Keratinocyte (primary cell): ENCODE measurements around the gene PYM1. TPM values are rescaled to one million over a fixed set of nuclear protein-coding genes. Genes with fewer than 3 reads are reported as not detected.

ENCODE experiments used
- DNase-seq: peaks from one replicate; pipeline ENCODE4 v3.0.0-alpha.2; 2011; ENCODE audit warnings: low read depth, missing footprints, low spot score
- FAIRE-seq: peaks from 2 replicates; lab custom pipeline; 2011; peaks lifted over from hg19 to GRCh38; lab: Jason Lieb, UNC
- H2AFZ ChIP-seq: 2 replicates; pipeline ENCODE4 v1.6.0; 2012; ENCODE audit warnings: low read length, control low read depth, inconsistent platforms; ENCODE audit not compliant: control insufficient read depth
- H3K27ac ChIP-seq: 2 replicates; pipeline ENCODE4 v1.5.1; 2011; ENCODE audit warnings: low read length; ENCODE audit not compliant: control insufficient read depth, insufficient read depth
- H3K27me3 ChIP-seq: 3 replicates; pipeline ENCODE4 v1.6.0; 2011; ENCODE audit warnings: low read length; ENCODE audit not compliant: control insufficient read depth, insufficient read depth; ENCODE audit errors: extremely low read depth
- H3K36me3 ChIP-seq, 2 experiments: 2 replicates in 1 of 2; 3 replicates in 1 of 2; pipeline ENCODE4 v1.5.1; 2011; ENCODE audit warnings: low read length in 2 of 2, mild to moderate bottlenecking in 1 of 2; ENCODE audit not compliant: control insufficient read depth in 2 of 2, insufficient read depth in 2 of 2; ENCODE audit errors: extremely low read depth in 1 of 2
- H3K4me1 ChIP-seq: 3 replicates; pipeline ENCODE4 v1.5.1; 2011; ENCODE audit warnings: low read length; ENCODE audit not compliant: control insufficient read depth, insufficient read depth; ENCODE audit errors: extremely low read depth
- H3K4me2 ChIP-seq: 3 replicates; pipeline ENCODE4 v1.6.0; 2011; ENCODE audit warnings: low read depth, low read length; ENCODE audit not compliant: control insufficient read depth, insufficient read depth; ENCODE audit errors: extremely low read depth
- H3K4me3 ChIP-seq, 3 experiments: fragments of 200-600 bp in 1 of 3; sonication (generic) in 1 of 3; 2 replicates in 2 of 3; 3 replicates in 1 of 3; pipeline ENCODE4 v1.5.1; 2011 to 2016; ENCODE audit warnings: low read length in 3 of 3, mild to moderate bottlenecking in 3 of 3, control low read depth in 2 of 3, inconsistent platforms in 1 of 3, low read depth in 1 of 3, mixed read lengths in 1 of 3, mixed run types in 1 of 3, moderate library complexity in 1 of 3; ENCODE audit not compliant: control insufficient read depth in 2 of 3, insufficient read depth in 2 of 3; ENCODE audit errors: extremely low read depth in 1 of 3
- H3K79me2 ChIP-seq: 2 replicates; pipeline ENCODE4 v1.6.0; 2012; ENCODE audit warnings: low read length; ENCODE audit not compliant: control insufficient read depth, insufficient read depth
- H3K9ac ChIP-seq: 3 replicates; pipeline ENCODE4 v1.6.0; 2011; ENCODE audit warnings: low read length; ENCODE audit not compliant: control insufficient read depth, insufficient read depth; ENCODE audit errors: extremely low read depth
- H3K9me1 ChIP-seq: 3 replicates; pipeline ENCODE4 v1.6.0; 2011; ENCODE audit warnings: low read length; ENCODE audit not compliant: control insufficient read depth, insufficient read depth; ENCODE audit errors: extremely low read depth
- H3K9me3 ChIP-seq: 2 replicates; pipeline ENCODE4 v1.5.1; 2012; ENCODE audit warnings: low read depth, low read length; ENCODE audit not compliant: control insufficient read depth
- H4K20me1 ChIP-seq: 3 replicates; pipeline ENCODE4 v1.6.0; 2011; ENCODE audit warnings: low read length; ENCODE audit not compliant: control insufficient read depth, insufficient read depth; ENCODE audit errors: extremely low read depth
- EZH2 ChIP-seq: IDR thresholded peaks from one replicate; pipeline ENCODE4 v1.6.1; 2012; ENCODE audit warnings: inconsistent platforms, mild to moderate bottlenecking, low read length, moderate library complexity
- dilution Hi-C: fragments of 300-500 bp; cut with MboI; formaldehyde crosslinking; loops from one replicate; pipeline ENCODE4 v1.7.0; 2020; ENCODE audit warnings: low sequenced_read_pairs; ENCODE audit not compliant: extremely low pct_ligation_motif_present
- polyA plus RNA-seq, 5 experiments: library from polyadenylated mRNA; depleted of rRNA in 3 of 5; stranded (reverse) in 3 of 5; stranded (forward) in 1 of 5; unstranded in 1 of 5; fragments of >200 nt; gene quantifications; 1 replicate in 1 of 5; 2 replicates in 3 of 5; 3 replicates in 1 of 5; pipeline versions ENCODE4 v1.2.1 to v1.2.3, GENCODE V29; 2011 to 2012; ENCODE audit warnings: missing spikeins in 2 of 5, low read depth in 1 of 5, low replicate concordance in 1 of 5
- TF ChIP-seq, protein P1 (sequence below), 3 experiments: IDR thresholded peaks in 1 of 3; conservative IDR thresholded peaks in 1 of 3; optimal IDR thresholded peaks in 1 of 3; 2 replicates in 2 of 3; 3 replicates in 1 of 3; pipeline versions ENCODE3 to v1.5.1; 2011; ENCODE audit warnings: low read length in 3 of 3, mild to moderate bottlenecking in 3 of 3, moderate library complexity in 2 of 3, control low read depth in 1 of 3, inconsistent platforms in 1 of 3; ENCODE audit not compliant: insufficient read depth in 2 of 3; ENCODE audit errors: extremely low read depth in 1 of 3

The PYM1 gene
- polyA plus RNA-seq, 1 donor (not counting 4 experiments of a cell fraction or from before 2014, with no cell fraction given): 63.4 TPM

DNA sequence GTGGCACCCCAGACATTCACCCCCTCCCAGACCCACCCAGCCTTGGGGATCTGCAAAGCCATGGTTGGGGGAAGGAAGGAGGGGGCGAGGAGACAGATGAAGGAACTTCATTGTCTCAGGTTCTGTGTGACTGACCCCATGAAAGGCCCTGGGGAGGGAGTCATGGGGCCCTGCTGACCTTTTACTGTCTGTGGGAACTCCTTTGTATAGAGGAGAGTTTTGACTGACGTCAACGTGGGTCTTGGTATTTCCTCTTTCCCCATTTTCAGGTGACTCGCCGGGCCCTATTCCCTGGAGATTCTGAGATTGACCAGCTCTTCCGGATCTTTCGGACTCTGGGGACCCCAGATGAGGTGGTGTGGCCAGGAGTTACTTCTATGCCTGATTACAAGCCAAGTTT, 43.1 kb upstream of the PYM1 start:
- Histone ChIP-seq H3K9me1 (no peaks in the 10 kb centered on the region), H3K36me3 (peaks cover 0 to 22% of the 10 kb centered on the region in 2 experiments), H3K4me1 (peaks cover 34% of the 10 kb centered on the region), H3K9ac (no peak overlapping the region), H3K4me3 (no peak overlapping the region), H4K20me1 (no peaks in the 10 kb centered on the region), H3K27me3 (no peaks in the 10 kb centered on the region), H3K27ac (no peak overlapping the region), H3K4me2 (no peak overlapping the region), H3K79me2 (peaks cover 28% of the 10 kb centered on the region), H3K9me3 (no peaks in the 10 kb centered on the region), H2AFZ (no peak overlapping the region)
- TF ChIP-seq EZH2: no peak
- TF ChIP-seq, protein P1, sequence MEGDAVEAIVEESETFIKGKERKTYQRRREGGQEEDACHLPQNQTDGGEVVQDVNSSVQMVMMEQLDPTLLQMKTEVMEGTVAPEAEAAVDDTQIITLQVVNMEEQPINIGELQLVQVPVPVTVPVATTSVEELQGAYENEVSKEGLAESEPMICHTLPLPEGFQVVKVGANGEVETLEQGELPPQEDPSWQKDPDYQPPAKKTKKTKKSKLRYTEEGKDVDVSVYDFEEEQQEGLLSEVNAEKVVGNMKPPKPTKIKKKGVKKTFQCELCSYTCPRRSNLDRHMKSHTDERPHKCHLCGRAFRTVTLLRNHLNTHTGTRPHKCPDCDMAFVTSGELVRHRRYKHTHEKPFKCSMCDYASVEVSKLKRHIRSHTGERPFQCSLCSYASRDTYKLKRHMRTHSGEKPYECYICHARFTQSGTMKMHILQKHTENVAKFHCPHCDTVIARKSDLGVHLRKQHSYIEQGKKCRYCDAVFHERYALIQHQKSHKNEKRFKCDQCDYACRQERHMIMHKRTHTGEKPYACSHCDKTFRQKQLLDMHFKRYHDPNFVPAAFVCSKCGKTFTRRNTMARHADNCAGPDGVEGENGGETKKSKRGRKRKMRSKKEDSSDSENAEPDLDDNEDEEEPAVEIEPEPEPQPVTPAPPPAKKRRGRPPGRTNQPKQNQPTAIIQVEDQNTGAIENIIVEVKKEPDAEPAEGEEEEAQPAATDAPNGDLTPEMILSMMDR (optimal IDR thresholded peaks at IDR 0.05 in 1 of 3, IDR thresholded peaks at IDR 0.05 in 1 of 3, conservative IDR thresholded peaks at IDR 0.05 in 1 of 3; ENCODE audit: extremely low read depth in 1 of 3, insufficient read depth in 2 of 3, low read length in 3 of 3): no peak
- dilution Hi-C loops: no loop called here
- FAIRE-seq (no peak), DNase-seq (no peak)

GRCh38 chr12:55969356-55969755, 41.7 kb upstream of the PYM1 start:
- Histone ChIP-seq H3K9me1 (no peaks in the 10 kb centered on the region), H2AFZ (no peak overlapping the region), H3K9me3 (no peaks in the 10 kb centered on the region), H3K27ac (no peak overlapping the region), H3K9ac (no peak overlapping the region), H4K20me1 (no peaks in the 10 kb centered on the region), H3K4me3 (no peak overlapping the region), H3K4me1 (peaks cover 25% of the 10 kb centered on the region), H3K27me3 (no peaks in the 10 kb centered on the region), H3K4me2 (no peak overlapping the region), H3K36me3 (peaks cover 0 to 22% of the 10 kb centered on the region in 2 experiments), H3K79me2 (peaks cover 15% of the 10 kb centered on the region)
- FAIRE-seq: no peak
- no peak for DNase-seq
- dilution Hi-C loops: no loop called here
- no peak for TF ChIP-seq EZH2
- TF ChIP-seq, protein P1 (optimal IDR thresholded peaks at IDR 0.05 in 1 of 3, IDR thresholded peaks at IDR 0.05 in 1 of 3, conservative IDR thresholded peaks at IDR 0.05 in 1 of 3; ENCODE audit: extremely low read depth in 1 of 3, insufficient read depth in 2 of 3, low read length in 3 of 3): no peak
